WERI-Rb-1 (cell line): Measurements from ENCODE around the gene MAGEB6.

Experiments
- DNase-seq: peaks from one replicate; pipeline ENCODE4 v3.0.0-alpha.2; 2020
- H3K27ac ChIP-seq: fragments of 250-450 bp; sonication (Bioruptor Pico); 2 replicates; pipeline ENCODE4 v1.5.1; 2020; ENCODE audit warnings: mild to moderate bottlenecking, moderate library complexity
- H3K27me3 ChIP-seq: fragments of 250-450 bp; sonication (Bioruptor Pico); 2 replicates; pipeline ENCODE4 v1.5.1; 2021; ENCODE audit warnings: mild to moderate bottlenecking, low read depth, moderate library complexity; ENCODE audit not compliant: insufficient read depth, severe bottlenecking
- H3K36me3 ChIP-seq: fragments of 250-450 bp; sonication (Bioruptor Pico); 2 replicates; pipeline ENCODE4 v1.5.1; 2020; ENCODE audit warnings: mild to moderate bottlenecking, moderate library complexity
- H3K4me3 ChIP-seq: 2 replicates; pipeline ENCODE4 v1.5.1; 2011; ENCODE audit warnings: low read depth, mild to moderate bottlenecking, control low read depth, low read length
- H3K9me3 ChIP-seq: fragments of 250-450 bp; sonication (Bioruptor Pico); 2 replicates; pipeline ENCODE4 v1.5.1; 2021; ENCODE audit warnings: mild to moderate bottlenecking, moderate library complexity; ENCODE audit not compliant: severe bottlenecking
- TF ChIP-seq, protein P1 (sequence below): IDR thresholded peaks from 2 replicates; pipeline ENCODE4 v1.5.1; 2011; ENCODE audit warnings: low read depth, mild to moderate bottlenecking, control low read depth, inconsistent platforms, low read length

Gene MAGEB6

DNA sequence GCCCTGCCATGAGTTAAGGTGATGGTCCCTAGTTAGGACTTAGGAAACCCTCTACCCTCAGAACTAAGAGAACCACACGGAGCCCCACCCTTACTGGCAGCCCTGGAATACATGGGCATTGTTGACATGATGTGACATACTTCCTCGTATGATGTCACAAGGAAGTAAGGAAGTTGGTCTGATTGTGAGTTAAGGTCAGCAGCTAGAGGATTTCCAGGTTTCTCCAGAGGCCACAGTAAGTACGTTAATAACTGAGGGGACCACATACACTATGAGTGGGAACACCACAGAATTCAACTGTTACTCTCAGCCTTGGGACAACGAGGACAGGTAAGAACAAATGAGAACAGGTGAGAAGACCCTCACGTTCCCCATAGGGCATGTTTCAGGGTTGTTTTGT is 23.6 kb downstream of the MAGEB6 start, which contains the start of gene MAGEB5:
Gene MAGEB5 (plus strand): TSS at position 301 of the 400 bp plus-strand sequence. CDS start 1,133 bp downstream, outside the sequence.
- no peak within 1 kb of the TSS for H3K27ac ChIP-seq
- H3K27me3 ChIP-seq: no peaks in the 10 kb centered on the region
- no peak within 1 kb of the TSS for H3K4me3 ChIP-seq
- no peak for DNase-seq
- TF ChIP-seq, protein P1, sequence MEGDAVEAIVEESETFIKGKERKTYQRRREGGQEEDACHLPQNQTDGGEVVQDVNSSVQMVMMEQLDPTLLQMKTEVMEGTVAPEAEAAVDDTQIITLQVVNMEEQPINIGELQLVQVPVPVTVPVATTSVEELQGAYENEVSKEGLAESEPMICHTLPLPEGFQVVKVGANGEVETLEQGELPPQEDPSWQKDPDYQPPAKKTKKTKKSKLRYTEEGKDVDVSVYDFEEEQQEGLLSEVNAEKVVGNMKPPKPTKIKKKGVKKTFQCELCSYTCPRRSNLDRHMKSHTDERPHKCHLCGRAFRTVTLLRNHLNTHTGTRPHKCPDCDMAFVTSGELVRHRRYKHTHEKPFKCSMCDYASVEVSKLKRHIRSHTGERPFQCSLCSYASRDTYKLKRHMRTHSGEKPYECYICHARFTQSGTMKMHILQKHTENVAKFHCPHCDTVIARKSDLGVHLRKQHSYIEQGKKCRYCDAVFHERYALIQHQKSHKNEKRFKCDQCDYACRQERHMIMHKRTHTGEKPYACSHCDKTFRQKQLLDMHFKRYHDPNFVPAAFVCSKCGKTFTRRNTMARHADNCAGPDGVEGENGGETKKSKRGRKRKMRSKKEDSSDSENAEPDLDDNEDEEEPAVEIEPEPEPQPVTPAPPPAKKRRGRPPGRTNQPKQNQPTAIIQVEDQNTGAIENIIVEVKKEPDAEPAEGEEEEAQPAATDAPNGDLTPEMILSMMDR: no peak
- H3K36me3 ChIP-seq: no peaks in the 10 kb centered on the region
- H3K9me3 ChIP-seq: no peaks in the 10 kb centered on the region

DNA sequence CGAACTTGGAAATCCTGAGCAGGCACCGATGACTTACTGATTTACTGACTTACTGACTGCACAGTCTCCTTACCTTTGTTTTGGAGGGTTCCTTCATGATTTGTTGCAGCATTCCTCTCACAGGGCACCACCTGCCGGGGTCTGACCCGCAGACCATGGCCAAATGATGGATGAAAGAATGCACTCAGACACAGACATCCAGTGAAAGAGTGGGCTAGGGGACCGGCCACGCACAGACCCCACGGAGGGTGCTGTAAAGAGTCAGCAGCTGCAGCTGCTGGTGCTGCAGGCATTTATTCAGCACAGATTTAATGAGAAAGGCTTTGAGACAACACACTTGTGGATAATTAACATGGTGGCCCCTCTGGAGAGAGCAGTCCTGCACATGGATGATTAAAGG is 27.1 kb downstream of the MAGEB6 start:
- Histone ChIP-seq H3K4me3 (no peak overlapping the region), H3K27ac (no peak overlapping the region), H3K27me3 (no peaks in the 10 kb centered on the region), H3K36me3 (no peaks in the 10 kb centered on the region), H3K9me3 (no peaks in the 10 kb centered on the region)
- TF ChIP-seq, protein P1: no peak
- no peak for DNase-seq

DNA sequence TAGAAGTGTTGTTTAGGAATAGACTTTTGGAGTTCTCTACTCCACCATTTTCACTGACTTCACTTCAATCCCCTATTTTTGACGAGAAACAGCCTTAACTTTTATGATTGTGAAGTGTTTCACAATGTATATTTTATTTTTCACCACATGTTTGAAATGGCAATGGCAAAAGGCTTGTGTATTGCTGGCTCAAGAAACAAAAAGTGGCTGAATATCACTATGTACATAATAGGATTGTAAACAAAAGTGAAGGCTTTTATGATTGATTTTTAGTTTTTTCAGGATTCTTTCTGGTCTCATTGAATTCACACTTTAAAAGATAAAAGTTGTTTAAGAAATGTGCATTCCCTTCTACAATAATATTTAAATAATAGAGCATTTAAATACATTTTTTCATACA is 41.9 kb downstream of the MAGEB6 start:
- Histone ChIP-seq H3K4me3 (no peak overlapping the region), H3K27ac (no peak overlapping the region), H3K9me3 (no peaks in the 10 kb centered on the region), H3K36me3 (no peaks in the 10 kb centered on the region), H3K27me3 (no peaks in the 10 kb centered on the region)
- DNase-seq: no peak
- TF ChIP-seq, protein P1: no peak
